Activated CD4-positive, alpha-beta memory T cell treated with anti-CD3 and anti-CD28 coated beads, Interleukin-2, amount 10 ng/mL, durations not matched to agents 7 days and 5 days (primary cell): Measurements from ENCODE around the gene NEBL. TPM values are rescaled to one million over a fixed set of nuclear protein-coding genes. Genes with fewer than 3 reads are reported as not detected.

Experiments used
- CTCF ChIA-PET: fragments of 350-600 bp; sonication (Branson Sonifier 250); formaldehyde crosslinking; loops from one replicate; lab custom pipeline; 2021; ENCODE audit warnings: antibody characterized with exemption, inconsistent platforms; lab: Charles Lee
- POLR2A ChIA-PET: fragments of 350-600 bp; sonication (Branson Sonifier 250); formaldehyde crosslinking; loops from one replicate; lab custom pipeline; 2021; ENCODE audit warnings: antibody characterized with exemption; lab: Charles Lee
- DNase-seq: peaks from one replicate; pipeline ENCODE4 v3.0.0-alpha.2; 2020
- H3K27ac Mint-ChIP-seq: one replicate; pipeline ENCODE4 v1.8.0; 2021; ENCODE audit warnings: mild to moderate bottlenecking, mixed read lengths
- H3K27me3 Mint-ChIP-seq: one replicate; pipeline ENCODE4 v1.8.0; 2021; ENCODE audit warnings: mixed read lengths
- H3K36me3 Mint-ChIP-seq: one replicate; pipeline ENCODE4 v1.8.0; 2021; ENCODE audit warnings: low read depth, mixed read lengths
- H3K4me1 Mint-ChIP-seq: one replicate; pipeline ENCODE4 v1.8.0; 2021; ENCODE audit warnings: mixed read lengths
- H3K4me3 Mint-ChIP-seq: one replicate; pipeline ENCODE4 v1.8.0; 2021; ENCODE audit warnings: mild to moderate bottlenecking, mixed read lengths
- H3K9me3 Mint-ChIP-seq: one replicate; pipeline ENCODE4 v1.8.0; 2021; ENCODE audit warnings: mixed read lengths
- total RNA-seq, 2 experiments: library from RNA; stranded (reverse); gene quantifications; one replicate each; pipeline ENCODE4 v1.2.3, GENCODE V29; 2021

The NEBL gene
- total RNA-seq, 2 experiments from 2014 or later, result not detected

DNA sequence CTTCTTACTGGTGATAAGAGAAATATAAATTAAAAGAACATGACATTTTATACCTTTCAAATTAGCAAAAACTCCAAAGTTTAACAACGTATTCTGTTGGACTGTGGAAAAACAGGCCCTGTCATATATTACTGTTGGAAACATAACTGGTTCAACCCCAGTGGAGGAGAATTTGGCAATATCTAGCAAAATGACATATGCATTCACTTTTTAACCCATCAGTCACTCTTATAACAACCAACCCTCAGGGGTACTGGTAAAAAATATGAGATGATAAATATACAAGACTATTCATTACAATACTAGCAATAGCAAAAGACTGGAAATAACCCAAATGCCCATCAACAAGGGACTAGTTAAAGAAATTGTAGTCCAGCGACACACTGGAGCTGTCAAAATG, 22.9 kb upstream of the NEBL start:
- no peaks in the 10 kb centered on the region for H3K4me1 Mint-ChIP-seq
- no peaks in the 10 kb centered on the region for H3K36me3 Mint-ChIP-seq
- no peaks in the 10 kb centered on the region for H3K9me3 Mint-ChIP-seq
- ChIA-PET CTCF (no interaction called here), POLR2A (no interaction called here)
- H3K4me3 Mint-ChIP-seq, result no peak overlapping the region
- no peak for DNase-seq
- H3K27ac Mint-ChIP-seq, result no peak overlapping the region
- no peaks in the 10 kb centered on the region for H3K27me3 Mint-ChIP-seq

DNA sequence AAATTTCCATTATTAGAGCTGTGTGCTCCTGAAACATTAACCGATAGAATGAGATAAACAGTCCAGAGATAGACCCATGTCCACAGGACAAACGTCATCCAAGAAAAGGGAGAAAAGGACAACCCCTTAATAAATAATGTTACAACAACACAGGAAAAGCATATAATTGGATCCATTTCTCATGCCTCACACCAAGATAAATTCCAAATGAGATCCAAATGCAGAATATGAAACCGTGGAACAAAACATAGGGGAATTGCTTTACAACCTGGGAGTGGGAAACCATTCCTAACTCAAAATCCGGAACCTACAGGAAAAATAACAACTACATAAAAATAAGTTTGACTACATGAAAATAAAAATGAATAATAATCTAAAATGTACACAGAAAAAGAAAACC, 22.4 kb upstream of the NEBL start:
- H3K4me1 Mint-ChIP-seq, result no peaks in the 10 kb centered on the region
- CTCF ChIA-PET, result no interaction called here
- no peaks in the 10 kb centered on the region for H3K36me3 Mint-ChIP-seq
- DNase-seq, result no peak
- no peaks in the 10 kb centered on the region for H3K27me3 Mint-ChIP-seq
- POLR2A ChIA-PET, result no interaction called here
- H3K4me3 Mint-ChIP-seq, result no peak overlapping the region
- H3K27ac Mint-ChIP-seq, result no peak overlapping the region
- H3K9me3 Mint-ChIP-seq, result no peaks in the 10 kb centered on the region

DNA sequence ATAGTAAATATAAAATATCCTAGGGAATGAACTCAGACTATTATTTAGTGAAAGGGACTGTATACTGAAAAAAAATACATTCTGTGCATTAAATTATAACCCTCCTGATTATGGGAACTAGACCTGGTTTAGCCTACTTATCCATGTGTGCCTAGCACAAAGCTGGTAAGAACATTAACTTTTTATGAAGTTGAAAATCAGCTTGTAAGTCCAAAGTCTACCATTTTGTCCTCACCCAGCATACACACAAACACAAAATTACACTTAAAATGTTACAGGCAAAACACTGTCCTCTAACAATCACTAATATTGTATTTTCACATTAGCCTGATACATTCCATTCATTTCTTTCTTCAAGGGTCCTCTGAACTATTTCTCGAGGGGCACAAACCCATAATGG, 19.9 kb upstream of the NEBL start:
- DNase-seq, result no peak
- Mint-ChIP-seq H3K36me3 (no peaks in the 10 kb centered on the region), H3K27ac (no peak overlapping the region), H3K27me3 (no peaks in the 10 kb centered on the region), H3K9me3 (no peaks in the 10 kb centered on the region), H3K4me1 (no peaks in the 10 kb centered on the region), H3K4me3 (no peak overlapping the region)
- ChIA-PET POLR2A (no interaction called here), CTCF (no interaction called here)

DNA sequence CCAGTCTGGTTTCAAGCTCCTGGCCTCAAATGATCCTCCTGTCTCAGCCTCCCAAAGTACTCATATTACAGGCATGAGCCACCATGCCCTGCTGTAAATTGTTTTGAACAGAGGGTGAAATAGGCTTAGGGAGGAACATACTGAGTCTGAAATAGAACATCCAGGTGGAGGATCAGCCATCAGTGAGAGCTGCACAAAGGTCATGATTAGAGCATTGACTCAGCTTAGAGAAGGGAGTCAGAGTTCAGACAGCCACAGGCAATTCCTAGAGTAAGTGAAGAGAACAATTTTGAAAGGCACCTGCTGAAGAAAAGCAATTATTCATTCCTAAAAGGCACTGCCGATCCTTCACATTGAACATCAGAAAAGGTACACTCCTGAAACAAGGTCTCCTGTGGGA, 15.9 kb upstream of the NEBL start:
- Mint-ChIP-seq H3K4me1 (no peaks in the 10 kb centered on the region), H3K36me3 (no peaks in the 10 kb centered on the region), H3K27ac (no peak overlapping the region), H3K4me3 (no peak overlapping the region), H3K27me3 (no peaks in the 10 kb centered on the region), H3K9me3 (no peaks in the 10 kb centered on the region)
- DNase-seq, result no peak
- POLR2A ChIA-PET, result no interaction called here
- CTCF ChIA-PET, result no interaction called here

DNA sequence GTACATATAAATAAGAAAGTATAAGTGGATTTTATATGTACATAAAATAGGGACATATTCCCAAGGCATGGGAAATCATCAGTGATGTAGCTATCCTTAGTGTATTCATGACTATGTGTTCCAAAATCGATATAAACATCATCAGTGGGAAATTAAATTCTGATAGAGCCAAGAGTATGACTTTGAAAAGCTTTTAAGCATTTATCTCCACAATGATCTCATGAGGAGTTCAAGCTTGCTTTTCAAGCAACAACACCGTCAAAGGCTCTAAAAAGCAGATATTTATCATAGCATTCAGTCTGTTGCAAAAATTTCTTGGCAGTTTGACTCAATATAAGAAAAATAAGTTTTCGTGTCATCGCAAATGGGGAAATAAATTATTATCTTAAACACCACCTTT, 14.5 kb upstream of the NEBL start:
- Mint-ChIP-seq H3K4me3 (no peak overlapping the region), H3K4me1 (no peaks in the 10 kb centered on the region), H3K36me3 (no peaks in the 10 kb centered on the region), H3K27me3 (no peaks in the 10 kb centered on the region), H3K27ac (no peak overlapping the region), H3K9me3 (no peaks in the 10 kb centered on the region)
- ChIA-PET CTCF (no interaction called here), POLR2A (no interaction called here)
- no peak for DNase-seq

DNA sequence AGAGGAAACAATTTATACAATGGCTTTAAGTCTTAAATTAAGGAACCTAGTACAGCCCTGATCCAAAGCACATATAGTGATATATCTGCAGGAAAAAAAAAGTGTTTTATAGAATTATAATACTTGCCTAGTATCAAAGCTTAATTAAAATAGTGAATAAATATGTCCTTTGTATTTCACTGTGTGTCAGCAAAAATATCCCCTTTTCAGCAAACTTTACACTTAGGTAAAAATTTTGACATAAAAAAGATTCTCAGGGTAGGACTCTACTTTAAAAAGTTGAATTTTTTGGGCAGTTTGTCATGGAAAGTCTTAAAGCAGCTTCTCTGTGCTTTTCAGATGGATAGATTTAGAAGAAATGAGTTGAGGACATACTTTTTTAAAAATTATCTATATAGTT, 12.7 kb upstream of the NEBL start:
- no peaks in the 10 kb centered on the region for H3K4me1 Mint-ChIP-seq
- no peak for DNase-seq
- no peaks in the 10 kb centered on the region for H3K36me3 Mint-ChIP-seq
- H3K4me3 Mint-ChIP-seq, result no peak overlapping the region
- no peaks in the 10 kb centered on the region for H3K9me3 Mint-ChIP-seq
- H3K27ac Mint-ChIP-seq, result no peak overlapping the region
- POLR2A ChIA-PET, result no interaction called here
- H3K27me3 Mint-ChIP-seq, result no peaks in the 10 kb centered on the region
- CTCF ChIA-PET, result no interaction called here

DNA sequence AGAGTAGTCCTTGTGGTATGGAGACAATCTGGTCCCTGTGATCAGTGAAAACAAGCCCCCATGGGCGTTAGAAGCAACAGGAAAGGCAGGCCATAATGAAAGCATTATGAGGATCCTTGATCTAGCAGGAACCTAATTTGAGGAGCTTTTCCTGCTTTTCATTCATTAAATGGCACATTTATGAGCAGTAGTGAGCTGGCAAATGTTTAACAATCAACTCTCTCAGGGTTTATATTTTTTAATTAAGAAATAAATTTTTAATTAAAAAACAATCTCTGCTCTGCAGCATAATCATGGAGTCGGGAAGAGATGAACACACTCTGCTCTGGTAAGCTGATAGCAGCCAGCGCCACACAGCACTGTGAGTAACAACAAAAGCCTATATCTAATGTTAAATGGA, 11.3 kb upstream of the NEBL start:
- Mint-ChIP-seq H3K4me1 (no peaks in the 10 kb centered on the region), H3K4me3 (no peak overlapping the region), H3K9me3 (no peaks in the 10 kb centered on the region), H3K36me3 (no peaks in the 10 kb centered on the region), H3K27me3 (no peaks in the 10 kb centered on the region), H3K27ac (no peak overlapping the region)
- ChIA-PET CTCF (no interaction called here), POLR2A (no interaction called here)
- DNase-seq, result no peak

DNA sequence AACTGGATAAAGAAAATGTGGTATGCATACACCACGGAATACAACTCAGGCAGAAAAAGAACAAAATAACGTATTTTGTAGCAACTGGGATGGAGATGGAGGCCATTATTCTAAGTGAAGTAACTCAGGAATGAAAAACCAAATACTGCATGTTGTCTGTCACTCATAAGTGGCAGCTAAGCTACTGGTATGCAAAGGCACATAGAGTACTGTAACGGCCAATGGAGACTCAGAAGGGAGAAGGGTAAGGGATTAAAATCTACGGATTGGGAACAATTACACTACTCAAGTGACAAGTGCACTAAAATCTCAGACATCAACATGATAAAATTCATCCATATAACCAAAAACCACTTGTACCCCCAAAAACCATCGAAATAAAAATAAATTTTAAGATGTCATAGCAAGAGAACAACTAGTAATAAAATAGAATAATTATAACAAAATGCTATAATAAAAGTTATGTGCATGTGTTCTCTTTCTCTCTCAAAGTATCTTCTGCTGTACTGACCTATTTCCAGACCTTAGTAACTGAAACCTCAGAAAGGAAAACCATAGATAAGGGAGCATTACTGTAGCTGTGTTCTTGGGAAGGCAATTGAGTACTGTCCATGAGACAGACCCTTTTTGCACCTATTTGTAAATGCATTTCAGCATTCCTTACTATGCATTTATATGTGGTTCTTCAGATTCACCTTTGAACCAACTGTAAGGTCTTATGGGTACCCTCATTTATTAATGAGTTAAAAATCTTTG, 6.7 kb upstream of the NEBL start:
- H3K9me3 Mint-ChIP-seq, result peaks cover 2% of the 10 kb centered on the region
- ChIA-PET CTCF (no interaction called here), POLR2A (no interaction called here)
- no peak overlapping the region for H3K27ac Mint-ChIP-seq
- no peaks in the 10 kb centered on the region for H3K27me3 Mint-ChIP-seq
- no peaks in the 10 kb centered on the region for H3K36me3 Mint-ChIP-seq
- no peak overlapping the region for H3K4me3 Mint-ChIP-seq
- H3K4me1 Mint-ChIP-seq, result no peaks in the 10 kb centered on the region
- no peak for DNase-seq

DNA sequence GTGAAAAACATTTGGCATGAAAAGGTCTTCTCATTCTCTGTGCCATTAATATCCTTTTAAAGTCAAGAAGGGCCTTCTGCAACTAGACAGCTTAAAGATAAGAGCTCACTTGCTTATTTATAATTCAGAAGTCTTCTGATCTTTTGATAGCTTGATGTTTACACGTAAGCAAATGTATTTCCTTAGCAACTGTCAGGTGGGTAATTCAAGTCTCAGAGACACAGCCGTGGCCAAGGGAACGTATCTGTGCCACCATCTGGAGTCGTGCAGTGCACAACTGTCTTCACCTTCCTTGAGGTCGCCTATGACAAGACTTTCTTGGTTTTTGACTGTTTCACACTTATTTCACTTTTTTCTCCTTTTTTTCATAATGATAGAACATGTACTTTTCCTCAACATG, 4.0 kb upstream of the NEBL start:
- H3K36me3 Mint-ChIP-seq, result no peaks in the 10 kb centered on the region
- H3K4me1 Mint-ChIP-seq, result no peaks in the 10 kb centered on the region
- H3K4me3 Mint-ChIP-seq, result no peak overlapping the region
- ChIA-PET POLR2A (no interaction called here), CTCF (no interaction called here)
- no peak for DNase-seq
- H3K27ac Mint-ChIP-seq, result no peak overlapping the region
- H3K27me3 Mint-ChIP-seq, result no peaks in the 10 kb centered on the region
- H3K9me3 Mint-ChIP-seq, result peaks cover 2% of the 10 kb centered on the region

DNA sequence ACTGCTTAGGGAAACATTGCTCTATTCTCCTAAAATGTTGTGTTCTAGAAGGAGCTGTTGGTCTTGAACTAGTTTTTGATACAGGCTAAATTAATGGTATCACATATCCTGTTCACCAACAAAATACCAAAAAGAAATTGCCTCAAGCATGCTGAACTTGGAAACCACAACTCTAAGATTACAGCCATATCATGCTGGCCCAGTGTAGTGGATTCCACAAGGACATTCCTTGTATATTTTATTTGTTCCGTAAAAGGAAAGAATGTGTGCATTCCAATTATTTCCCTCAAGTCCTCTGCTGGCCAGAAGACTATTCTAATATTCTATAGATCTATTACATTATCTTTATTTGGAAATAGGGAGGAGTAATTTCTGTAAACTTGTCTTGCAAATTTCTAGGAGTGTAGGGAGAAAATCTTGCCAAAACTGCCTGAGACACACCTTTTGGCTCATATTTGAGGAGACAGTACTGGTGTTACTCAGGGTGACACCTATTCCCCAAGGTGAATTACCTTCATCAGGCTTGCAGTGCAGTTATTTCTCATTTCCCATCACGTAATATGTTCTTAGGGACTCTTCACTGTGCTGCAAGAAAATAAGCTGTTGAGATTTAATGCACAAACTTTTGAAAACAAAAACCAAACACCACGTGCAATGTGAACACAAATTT, 1.9 kb upstream of the NEBL start:
- Mint-ChIP-seq H3K27me3 (no peaks in the 10 kb centered on the region), H3K36me3 (no peaks in the 10 kb centered on the region), H3K4me3 (no peak overlapping the region), H3K4me1 (no peaks in the 10 kb centered on the region), H3K27ac (no peak overlapping the region), H3K9me3 (peaks cover 2% of the 10 kb centered on the region)
- no peak for DNase-seq
- POLR2A ChIA-PET, result no interaction called here
- CTCF ChIA-PET, result no interaction called here

DNA sequence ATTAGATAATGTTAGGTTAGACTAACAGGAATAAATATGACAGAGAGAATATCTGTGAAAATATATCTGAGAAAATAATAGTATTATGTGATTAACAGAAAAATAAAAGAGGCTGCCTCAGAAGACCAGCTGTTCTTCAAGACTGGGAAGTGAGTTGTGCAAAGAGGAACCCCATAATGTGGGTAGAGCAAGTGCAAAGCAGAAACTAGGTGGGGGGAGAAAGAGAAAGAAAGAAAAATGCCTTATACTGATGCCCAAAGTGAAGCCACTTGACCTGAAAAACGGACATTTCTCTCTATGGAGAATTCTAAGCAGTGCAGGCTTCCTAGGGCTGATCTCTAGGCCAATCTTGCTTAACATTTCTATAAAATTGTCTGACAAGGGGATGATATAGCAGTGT, 3.8 kb downstream of the NEBL start:
- POLR2A ChIA-PET, result no interaction called here
- no peak overlapping the region for H3K4me3 Mint-ChIP-seq
- CTCF ChIA-PET, result no interaction called here

DNA sequence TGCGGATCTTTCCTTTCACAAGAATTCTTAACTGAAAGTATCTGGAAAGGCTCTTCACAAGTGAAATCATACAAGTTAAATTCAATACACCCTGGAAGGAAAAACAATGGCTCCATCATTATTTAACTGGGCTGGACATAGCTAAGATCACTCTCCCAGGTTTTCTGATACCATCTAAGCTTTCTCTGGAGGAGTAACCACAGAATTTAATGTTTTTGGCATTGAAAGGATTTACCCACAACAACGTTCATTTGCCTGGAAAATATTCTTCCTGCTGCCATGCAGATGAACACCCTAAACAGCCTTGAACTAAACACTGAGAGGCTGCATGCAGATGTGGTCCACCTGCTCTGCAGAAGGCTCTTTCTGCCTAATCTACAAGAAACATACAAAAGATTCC, 4.3 kb downstream of the NEBL start:
- H3K4me3 Mint-ChIP-seq, result no peak overlapping the region
- ChIA-PET CTCF (no interaction called here), POLR2A (no interaction called here)
- no peaks in the 10 kb centered on the region for H3K36me3 Mint-ChIP-seq
- no peaks in the 10 kb centered on the region for H3K4me1 Mint-ChIP-seq
- DNase-seq, result no peak
- no peaks in the 10 kb centered on the region for H3K9me3 Mint-ChIP-seq
- no peaks in the 10 kb centered on the region for H3K27me3 Mint-ChIP-seq
- no peak overlapping the region for H3K27ac Mint-ChIP-seq

More for the DNA sequence above, 3.8 kb downstream of the NEBL start:
- Mint-ChIP-seq H3K36me3 (no peaks in the 10 kb centered on the region), H3K9me3 (no peaks in the 10 kb centered on the region), H3K27ac (no peak overlapping the region), H3K27me3 (no peaks in the 10 kb centered on the region), H3K4me1 (no peaks in the 10 kb centered on the region)
- no peak for DNase-seq

DNA sequence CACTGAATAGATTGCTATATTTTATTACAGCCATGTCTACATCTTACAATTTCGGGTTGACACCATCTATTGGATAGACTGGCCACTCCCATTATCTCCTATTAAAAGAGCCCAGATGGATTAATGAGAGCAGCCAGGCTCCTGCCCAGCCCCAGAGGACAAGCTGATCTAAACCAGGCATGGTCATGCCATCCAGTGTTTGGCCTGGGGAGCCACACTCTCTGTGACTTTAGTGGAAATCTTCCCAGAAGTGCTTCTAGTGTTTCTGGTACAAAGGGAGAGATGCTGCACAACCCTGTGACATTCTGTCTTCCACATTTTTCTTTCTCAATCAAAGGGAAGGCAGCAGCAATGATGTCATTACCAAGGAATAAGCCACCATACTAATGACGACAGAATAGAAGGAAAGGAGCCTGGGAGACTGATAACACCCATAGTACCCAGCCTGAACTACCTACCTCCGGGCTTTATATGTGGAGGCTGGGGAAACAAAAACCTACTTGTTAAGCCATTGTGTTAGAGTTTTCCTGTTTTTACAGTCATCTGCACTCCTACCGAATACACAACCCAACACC, 5.0 kb downstream of the NEBL start:
- no peak overlapping the region for H3K27ac Mint-ChIP-seq

DNA sequence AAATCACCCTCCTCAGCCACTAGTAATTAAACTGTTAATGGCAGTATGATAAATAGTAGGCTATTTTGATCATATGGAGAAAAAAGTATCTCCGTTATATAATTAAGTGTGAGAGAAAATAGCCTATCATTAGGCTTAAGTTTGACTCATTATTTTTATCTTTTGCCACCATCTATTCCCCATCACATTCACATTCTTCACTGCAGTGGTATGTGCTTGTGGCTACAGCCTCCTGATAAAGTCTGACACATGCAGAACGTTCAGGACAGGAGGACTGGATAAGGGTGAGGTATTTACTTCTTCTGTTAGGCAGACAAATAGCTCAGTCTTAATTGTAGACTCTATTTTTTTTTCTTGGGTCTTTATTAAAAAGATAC, 5.8 kb downstream of the NEBL start:
- H3K4me1 Mint-ChIP-seq, result no peaks in the 10 kb centered on the region
- DNase-seq, result no peak
- POLR2A ChIA-PET, result no interaction called here
- no peak overlapping the region for H3K27ac Mint-ChIP-seq
- H3K36me3 Mint-ChIP-seq, result no peaks in the 10 kb centered on the region
- CTCF ChIA-PET, result no interaction called here
- H3K27me3 Mint-ChIP-seq, result no peaks in the 10 kb centered on the region
- no peak overlapping the region for H3K4me3 Mint-ChIP-seq
- no peaks in the 10 kb centered on the region for H3K9me3 Mint-ChIP-seq

More for the DNA sequence above, 5.0 kb downstream of the NEBL start:
- POLR2A ChIA-PET, result no interaction called here
- Mint-ChIP-seq H3K9me3 (no peaks in the 10 kb centered on the region), H3K4me3 (no peak overlapping the region), H3K27me3 (no peaks in the 10 kb centered on the region), H3K36me3 (no peaks in the 10 kb centered on the region), H3K4me1 (no peaks in the 10 kb centered on the region)
- no peak for DNase-seq
- CTCF ChIA-PET, result no interaction called here
